Measurements from ENCODE around the gene FOXP2. TPM values are rescaled to one million over a fixed set of nuclear protein-coding genes. Genes with fewer than 3 reads are reported as not detected.
"Not testable (repeated sequence)": the region's sequence is repeated elsewhere in the genome, so short reads cannot be mapped to it uniquely, and the experiment has no call there.

FOXP2 gene
- total RNA-seq, 1 donor from 2014 or later = 0.64 TPM

DNA sequence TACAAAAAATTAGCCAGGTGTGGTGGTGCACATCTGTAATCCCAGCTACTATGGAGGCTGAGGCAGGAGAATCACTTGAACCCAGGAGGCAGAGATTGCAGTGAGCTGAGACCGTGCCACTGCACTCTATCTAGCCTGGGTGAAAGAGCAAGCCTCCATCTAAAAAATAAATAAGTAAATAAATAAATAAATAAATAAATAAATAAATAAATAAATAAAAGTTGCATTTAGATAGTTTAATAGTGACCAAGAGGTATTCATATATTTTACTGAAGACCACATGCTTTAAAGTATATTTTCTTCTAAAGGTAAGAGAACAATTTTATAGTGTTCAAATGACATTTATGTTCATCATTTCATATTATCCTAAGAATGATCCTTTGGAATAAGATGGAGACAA is 82.9 kb downstream of the FOXP2 start:
- DNase-seq (ENCODE audit: low read depth) = not testable (repeated sequence)

DNA sequence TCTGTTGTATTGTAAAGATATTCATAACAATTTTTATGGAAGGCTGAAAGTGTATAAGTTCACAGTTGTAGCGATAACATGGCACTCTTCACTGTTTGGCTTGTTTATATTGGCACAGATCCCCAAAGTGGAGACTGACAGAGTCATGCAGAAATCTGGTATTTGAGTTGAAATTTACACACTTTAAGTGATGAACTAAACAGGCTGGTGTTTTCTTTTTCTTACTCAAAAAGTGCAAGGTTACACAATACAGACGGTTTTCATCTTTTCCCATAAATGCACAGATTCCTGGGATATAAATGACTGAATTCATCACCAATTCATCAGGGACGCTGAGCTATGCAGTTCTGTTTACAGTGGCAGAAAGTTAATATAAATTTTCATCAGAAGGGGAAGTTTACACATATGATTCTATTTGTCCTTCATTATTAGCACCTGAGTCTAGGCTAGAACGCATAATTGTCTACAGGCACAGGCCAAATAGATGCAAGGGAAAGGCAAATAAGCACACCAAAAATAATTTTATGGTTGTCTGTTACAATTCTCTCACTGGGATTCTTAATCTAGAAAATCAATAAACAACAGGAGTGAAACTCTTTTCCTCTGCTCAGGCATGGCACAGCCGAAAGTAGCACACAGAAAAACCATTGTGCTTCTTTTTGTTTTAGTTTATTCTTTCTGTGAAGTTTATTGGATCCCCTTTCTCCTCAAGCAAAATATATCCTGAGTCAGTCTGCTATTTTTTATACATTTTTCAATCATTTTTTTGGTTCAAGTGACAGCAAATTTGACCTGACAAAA is 88.0 kb downstream of the FOXP2 start:
- DNase-seq (ENCODE audit: low read depth) = peak; percentile 14

DNA sequence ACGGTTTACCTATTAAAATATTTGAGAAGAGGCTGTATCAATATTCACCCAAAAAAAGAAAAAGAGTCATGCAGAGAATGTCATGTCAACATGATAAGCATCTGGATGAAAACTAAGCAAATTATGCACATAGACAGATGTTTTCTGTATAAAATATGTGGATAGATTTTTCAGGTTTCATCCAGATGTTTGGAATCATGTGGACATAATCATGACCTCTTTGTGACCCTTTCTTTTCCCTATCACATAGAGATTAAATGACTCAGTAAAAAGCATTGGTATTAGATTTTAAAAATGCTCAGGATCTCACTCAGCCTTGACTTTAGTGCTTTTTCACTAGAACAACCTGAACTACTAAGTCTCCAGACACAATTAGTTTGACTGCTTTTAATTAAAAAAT is 90.0 kb downstream of the FOXP2 start:
- no peak for DNase-seq (ENCODE audit: low read depth)

DNA sequence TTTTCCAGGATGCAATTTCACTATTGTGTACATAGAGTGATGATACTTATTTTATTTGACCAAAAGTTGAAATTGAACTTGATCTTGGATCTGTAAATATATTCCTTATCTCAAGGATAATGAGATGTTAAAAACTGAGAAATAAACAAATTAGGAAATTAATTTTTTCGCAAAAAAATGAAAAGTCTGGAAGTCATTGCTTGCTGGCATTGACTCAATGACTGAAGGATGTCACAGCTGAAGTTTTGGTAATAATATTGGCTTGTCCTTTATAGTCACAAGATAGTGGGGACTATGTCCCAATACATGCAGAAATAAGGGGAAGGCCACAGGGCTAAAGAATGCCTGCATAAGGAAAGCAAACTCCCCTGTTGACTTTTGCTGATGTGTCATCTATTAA is 92.8 kb downstream of the FOXP2 start:
- DNase-seq (ENCODE audit: low read depth) = no peak

DNA sequence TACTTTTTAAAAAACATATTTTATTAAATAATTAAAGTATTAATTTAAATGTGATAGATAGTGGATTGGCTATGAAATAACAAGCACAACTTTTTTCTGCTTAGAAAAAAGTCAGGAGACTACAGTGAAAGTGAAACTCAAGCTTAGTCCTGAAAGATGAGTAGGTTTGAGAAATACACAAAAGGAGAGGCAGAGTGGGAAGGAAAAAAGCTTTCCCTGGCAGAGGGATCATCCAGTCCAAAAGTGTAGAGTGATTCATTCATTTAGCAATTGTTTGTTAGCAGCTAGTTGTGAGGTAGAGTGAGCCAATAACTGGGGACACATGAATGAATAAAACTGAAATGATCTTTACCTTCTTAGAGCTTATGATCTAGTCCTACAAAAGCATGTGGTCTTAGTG is 93.5 kb downstream of the FOXP2 start:
- DNase-seq (ENCODE audit: low read depth) = peak; percentile 44

DNA sequence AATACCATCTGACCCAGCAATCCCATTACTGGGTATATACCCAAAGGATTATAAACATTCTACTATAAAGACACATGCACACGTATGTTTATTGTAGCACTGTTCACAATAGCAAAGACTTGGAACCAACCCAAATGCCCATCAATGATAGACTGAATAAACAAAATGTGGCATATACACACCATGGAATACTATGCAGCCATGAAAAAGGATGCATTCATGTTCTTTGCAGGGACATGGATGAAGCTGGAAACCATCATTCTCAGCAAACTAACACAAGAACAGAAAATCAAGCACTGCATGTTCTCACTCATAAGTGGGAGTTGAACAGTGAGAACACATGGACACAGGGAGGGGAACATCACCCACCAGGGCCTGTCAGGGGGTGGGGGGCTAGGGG is 96.2 kb downstream of the FOXP2 start:
- DNase-seq (ENCODE audit: low read depth) = not testable (repeated sequence)

DNA sequence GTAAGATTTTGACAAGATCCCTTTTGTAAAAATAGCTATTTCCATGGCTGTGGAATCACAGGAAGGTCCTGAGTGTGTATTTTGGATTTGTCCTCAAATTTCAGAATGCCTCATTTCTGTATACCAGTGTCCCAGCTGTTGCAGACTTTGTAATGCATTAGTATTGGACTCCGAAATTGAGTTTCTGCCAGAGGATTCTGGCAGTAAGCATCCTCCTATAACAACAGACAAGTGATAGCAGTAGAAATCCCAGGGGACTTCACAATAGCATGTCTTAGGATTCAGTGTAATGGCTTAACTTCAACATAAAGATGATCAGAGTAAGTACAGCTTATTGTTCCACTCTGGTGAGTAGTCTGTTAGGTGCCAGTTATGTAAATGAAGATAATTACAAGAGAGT is 104.6 kb downstream of the FOXP2 start:
- no peak for DNase-seq (ENCODE audit: low read depth)

DNA sequence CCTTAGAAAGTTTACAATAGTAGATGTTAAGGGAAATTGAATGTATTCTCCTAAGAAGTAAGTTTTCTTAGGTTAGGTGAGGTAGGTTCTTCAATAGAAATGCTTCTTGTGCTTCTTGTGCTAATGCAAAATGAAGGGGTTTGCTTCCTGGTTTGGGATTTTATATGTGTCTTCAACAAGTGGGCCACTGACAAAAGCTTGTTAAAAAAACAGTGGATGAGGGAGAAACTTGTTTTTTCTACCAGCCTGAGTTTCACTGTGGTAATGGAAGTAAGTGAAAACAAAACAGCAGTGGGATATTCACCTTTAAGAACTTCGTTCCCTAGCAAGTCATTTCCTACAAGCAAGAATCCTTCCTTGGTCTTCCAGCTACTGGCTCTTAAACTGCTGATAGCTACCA is 107.5 kb downstream of the FOXP2 start:
- no peak for DNase-seq (ENCODE audit: low read depth)

DNA sequence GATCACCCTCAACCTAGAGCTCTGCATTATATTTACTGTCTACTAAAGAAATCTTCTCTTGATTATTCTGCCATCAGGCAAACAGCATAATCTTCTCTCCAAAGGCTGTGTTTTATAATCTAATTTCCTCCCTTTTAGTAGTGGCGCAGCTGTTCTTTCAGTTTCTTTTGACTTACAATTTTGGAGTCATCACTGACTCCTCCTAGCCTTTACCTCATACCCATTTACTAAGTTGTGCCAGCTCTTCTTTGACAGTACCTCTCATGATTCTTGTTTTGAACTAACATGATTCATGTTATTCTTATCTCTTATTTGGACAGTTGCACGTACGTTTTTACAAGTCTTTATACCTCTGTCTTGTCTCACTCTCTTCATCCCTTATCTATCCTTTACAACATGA is 113.0 kb downstream of the FOXP2 start:
- DNase-seq (ENCODE audit: low read depth) = no peak

DNA sequence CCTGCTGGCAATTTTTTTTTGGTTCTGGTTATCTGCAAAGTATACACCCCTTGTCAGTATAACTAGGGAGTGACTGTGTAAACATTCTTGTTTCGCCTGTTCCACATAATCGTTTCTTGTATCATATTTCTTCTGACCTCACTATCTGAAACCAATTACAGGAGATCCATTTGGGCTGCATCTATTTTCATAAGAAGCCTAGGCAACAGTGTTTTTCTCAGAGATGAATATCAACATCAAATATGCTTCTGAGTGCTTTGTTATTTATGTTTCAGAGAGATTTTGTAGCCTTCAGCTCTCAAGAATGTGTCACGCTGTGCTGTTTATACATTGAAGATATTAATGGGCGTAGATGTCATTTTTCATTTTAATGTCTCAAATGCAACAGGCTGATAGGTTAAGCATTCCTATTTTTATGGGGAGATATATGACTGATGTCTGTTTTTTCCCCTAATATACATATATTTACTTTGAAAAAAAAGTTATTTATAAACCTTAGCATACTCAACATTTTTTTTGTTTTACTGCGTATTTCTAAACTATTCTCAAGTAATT is 115.5 kb downstream of the FOXP2 start:
- no peak for DNase-seq (ENCODE audit: low read depth)

DNA sequence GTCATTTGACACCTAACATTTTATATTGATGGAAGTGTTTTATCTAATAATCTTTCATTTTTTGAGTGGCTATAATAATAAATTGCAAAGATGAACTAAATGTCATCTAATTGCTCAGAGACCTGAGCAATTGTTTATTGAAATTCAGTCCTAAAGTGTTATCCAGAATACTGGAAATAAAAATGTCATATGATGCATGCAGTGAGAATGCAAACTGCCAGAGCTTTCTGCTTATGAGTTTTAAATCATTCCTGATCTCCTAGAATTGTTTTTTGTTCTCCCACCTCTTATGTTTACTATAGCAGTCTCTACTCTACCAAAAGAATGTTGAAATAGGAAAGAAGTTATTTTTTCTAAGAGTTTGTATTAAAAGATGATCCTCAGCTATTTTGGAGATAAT is 116.7 kb downstream of the FOXP2 start:
- no peak for DNase-seq (ENCODE audit: low read depth)

DNA sequence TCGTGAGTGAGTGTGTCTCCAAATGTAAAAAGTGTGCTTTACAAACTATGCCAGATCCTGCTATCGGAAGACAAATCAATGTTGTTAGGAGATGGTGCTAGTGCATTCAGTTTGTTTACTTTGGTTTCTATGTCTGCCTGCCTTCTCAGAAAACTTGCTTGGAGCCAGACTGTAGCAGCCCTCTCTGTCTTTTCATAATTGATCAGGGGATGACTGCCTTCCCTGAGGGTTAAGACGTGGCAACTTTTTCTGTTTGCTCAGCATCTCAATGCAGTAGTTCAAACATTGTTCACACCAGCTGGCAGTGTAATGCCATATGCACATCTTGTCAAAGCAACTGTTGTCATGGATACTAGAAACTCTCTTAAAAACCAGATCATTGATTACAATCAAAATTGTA is 118.5 kb downstream of the FOXP2 start:
- DNase-seq (ENCODE audit: low read depth) = no peak

DNA sequence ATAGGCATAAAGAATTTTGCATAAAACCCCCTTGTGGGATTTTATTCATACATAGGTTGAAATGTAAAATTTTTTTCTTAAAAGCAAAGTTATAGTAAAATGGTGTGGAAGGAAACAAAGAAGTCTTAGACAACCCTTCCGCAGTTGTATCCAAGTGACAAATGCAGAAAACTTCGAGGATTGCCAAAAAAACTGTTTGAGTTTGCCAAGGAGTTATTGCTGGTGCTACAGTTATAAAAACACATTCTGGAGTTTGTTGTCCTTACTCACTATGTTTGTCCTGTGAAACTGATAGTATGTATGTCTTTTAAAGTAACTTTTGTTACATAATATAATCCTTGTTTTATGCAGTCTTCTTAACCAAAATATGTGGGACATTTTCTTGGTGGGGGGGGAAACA is 120.3 kb downstream of the FOXP2 start:
- DNase-seq (ENCODE audit: low read depth) = no peak

DNA sequence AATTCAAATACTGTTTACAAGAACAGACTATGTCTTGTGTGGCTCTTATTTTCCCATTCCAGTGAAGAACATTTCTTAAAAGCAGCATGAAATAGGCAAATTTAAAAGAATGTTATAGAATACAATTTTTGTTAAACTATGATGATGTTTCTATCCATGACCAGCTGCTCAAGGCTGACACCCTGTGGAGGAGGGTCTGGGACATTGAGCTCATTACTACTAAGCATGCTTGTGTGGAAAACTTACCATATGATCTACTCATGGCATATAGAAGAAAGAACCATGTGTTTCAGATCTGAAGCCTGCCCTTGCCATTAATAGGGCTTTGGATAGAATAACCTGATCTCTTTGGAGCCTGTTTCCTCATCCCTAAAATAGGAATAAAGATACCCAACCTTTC is 125.0 kb downstream of the FOXP2 start:
- peak; percentile 43 for DNase-seq (ENCODE audit: low read depth)

DNA sequence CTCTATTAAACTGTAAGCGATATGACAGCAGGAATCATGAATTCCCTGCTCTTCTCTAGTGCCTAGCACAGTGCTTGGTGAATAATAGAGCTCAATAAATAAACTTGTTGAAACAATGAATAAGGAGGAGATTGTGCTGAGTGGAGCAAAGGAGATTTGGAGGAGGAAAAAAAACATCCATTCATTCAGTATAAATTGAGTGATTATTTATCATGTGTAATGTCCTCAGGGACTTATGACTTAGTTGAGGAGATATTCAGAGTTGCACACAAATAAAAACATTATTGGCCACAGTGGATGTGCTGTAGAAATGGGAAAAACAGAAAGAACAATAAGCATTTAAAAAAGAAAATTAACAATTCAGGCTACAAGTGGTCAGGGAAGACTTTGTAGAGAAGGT is 125.7 kb downstream of the FOXP2 start:
- no peak for DNase-seq (ENCODE audit: low read depth)

DNA sequence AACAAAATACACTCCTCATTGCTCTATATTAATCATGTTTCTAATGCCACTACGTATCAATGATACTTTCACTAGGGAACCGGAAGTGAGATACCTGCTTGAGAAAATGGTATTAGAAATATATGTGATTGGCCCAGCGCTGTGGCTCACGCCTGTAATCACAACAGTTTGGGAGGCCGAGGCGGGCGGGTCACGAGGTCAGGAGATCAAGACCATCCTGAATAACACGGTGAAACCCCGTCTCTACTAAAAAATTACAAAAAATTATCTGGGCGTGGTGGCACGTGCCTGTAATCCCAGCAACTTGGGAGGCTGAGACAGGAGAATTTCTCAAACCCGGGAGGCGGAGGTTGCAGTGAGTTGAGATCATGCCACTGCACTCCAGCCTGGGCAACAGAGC is 132.7 kb downstream of the FOXP2 start:
- not testable (repeated sequence) for DNase-seq (ENCODE audit: low read depth)

DNA sequence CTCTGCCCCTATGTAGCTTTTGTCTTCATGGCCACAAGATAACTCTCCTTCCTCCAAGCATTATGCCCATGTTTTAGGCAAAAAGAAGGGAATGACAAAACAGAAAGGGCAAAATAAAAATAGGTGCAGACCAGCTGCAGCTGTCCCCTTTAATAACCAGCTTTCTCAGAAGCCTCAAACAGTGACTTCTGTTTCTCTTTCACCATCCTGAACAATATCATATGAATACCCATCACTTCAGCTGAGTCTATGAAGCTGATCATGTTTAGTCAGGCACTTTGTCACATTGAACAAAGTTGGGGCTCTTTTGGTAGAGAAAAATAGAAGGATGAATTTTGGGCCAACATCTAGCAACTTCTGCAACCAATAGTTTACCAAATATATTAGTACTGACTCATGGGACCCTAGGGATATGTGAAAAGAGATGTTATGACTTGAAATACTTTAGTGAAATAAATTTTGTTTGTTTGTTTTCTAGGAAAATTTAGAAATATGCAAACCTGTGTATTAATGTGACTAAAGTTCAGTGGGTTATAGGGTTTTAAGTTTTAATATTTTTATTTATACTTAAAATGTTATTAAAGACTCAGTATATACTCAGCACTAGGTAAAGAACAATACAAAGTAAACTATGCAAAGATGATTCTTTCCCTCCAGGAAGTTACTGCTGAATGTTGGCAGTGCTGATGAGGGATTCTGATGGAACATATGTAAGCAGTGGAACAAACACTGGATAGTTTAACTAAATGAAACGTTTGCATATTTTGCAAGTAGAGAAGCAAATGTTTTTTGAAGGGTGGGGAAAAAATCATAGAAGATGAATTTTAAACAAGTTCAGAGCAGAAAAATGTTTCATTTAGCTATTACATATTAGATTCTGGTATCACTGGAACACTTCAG is 133.7 kb downstream of the FOXP2 start:
- peak; percentile 6 for DNase-seq (ENCODE audit: low read depth)

DNA sequence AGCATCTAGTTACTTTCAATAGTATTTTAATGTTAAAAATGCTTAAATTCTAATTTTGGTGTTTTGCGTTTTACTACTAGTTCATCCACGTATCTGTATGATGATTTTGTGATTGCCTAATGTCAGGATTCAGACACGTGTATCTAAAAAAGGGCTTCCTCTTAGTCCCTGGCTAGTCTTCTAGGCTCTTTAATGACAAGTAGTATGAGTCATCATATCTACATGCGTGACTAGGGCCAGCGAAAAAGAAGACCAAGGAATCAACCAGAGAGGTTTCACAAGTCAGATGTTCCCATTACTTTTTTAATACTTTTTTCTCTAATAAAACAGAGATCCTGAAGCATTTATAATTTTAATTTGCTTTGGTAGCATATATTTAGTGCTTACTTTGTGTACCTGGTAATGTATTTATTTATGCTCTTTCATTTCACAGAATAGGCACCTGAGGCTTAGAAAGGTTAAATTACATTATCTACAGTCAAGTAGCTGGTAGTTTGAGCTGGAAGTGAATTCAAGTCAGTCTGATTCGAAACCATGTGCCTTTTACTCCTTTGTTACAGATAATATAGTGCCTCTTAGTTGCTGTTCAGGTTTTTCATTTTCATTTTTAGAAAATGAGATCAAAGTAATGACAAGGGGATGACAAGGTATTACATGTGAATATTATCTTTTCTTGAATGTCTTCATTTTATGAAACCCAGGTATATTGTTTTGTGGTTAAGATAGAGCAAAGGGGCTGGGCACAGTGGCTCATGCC is 140.3 kb downstream of the FOXP2 start:
- DNase-seq (ENCODE audit: low read depth) = peak; percentile 73

DNA sequence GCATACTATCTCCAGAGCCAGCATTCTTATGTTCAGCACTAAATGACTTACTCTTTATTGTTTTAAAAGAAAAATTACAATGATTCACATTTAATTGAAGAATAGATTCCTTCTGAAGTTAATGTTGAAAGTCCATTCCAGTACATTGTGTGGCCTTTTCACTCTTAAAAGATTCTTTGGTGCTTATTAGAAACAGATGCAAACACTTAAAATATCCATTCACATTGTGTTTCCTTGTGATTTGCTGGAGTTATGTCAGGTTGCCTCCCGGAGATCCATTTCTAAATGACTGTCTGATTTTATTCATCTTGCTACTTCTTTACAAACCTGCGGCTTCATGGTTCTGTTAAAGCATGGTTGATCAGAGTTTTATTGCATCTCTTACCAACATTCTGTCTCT is 152.8 kb downstream of the FOXP2 start:
- no peak for DNase-seq (ENCODE audit: low read depth)

DNA sequence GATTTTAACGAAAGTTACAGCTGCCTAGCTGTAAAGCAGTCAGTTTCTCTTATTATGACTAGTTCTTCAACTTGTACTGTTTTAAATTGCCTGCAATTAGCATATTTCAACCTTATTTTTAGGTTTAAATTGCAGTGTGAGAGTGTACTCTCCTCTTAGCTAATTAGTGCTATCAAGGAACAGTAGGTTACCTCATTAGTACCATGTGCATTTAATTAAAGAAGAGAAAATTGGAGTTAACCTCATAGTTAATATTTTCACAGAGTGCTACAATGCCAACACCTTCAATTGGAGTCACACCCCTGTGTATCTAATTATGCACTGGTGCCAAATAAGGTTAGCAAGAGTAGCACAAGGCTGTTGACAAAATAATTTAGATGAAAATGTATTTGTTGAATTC is 154.6 kb downstream of the FOXP2 start:
- DNase-seq (ENCODE audit: low read depth) = no peak

DNA sequence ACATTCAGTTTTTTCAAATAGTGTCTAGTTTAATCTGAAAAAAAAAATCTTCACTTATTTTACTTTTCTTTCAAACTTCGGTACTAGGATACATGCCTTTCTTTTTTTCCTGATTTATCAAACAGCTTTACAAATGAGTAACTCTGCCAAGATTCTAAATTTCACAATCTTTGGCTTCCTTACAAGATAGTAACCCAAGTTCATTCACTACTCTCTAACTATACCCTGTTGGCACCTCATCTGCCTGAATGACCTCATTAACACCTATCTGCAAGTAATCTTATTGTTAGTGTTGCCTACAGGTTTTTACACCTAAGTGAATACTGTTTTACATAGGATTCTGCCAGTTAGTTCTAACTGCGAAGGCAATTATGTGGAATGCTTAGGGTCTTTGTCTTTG is 159.8 kb downstream of the FOXP2 start:
- DNase-seq (ENCODE audit: low read depth) = peak; percentile 23

All from myocyte (in vitro differentiated cells).